ENCODE measurements around the gene SPTBN5.

GRCh38 chr15:41824062-41824745 lies 69.6 kb downstream of the SPTBN5 start:
- TF ChIP-seq CTCF (IDR thresholded peaks at IDR 0.05; ENCODE audit: poor library complexity, severe bottlenecking) (no peak), POLR2AphosphoS5 (IDR thresholded peaks at IDR 0.05) (no peak), RAD21 (conservative IDR thresholded peaks at IDR 0.05) (no peak), TAF1 (IDR thresholded peaks at IDR 0.05; ENCODE audit: low read depth) (no peak), REST (IDR thresholded peaks at IDR 0.05; ENCODE audit: borderline replicate concordance) (no peak), EZH2 (IDR thresholded peaks at IDR 0.05; ENCODE audit: borderline replicate concordance, insufficient read depth, low read length, poor library complexity, severe bottlenecking) (no peak), EP300 (conservative IDR thresholded peaks at IDR 0.05; ENCODE audit: poor library complexity, severe bottlenecking) (no peak), MXI1 (conservative IDR thresholded peaks at IDR 0.05; ENCODE audit: poor library complexity, severe bottlenecking) (no peak), SMC3 (conservative IDR thresholded peaks at IDR 0.05; ENCODE audit: poor library complexity) (no peak)
